ENCODE data around the gene FBXO27. TPM values are rescaled to one million over a fixed set of nuclear protein-coding genes. Genes with fewer than 3 reads are reported as not detected.
"Not testable (repeated sequence)": the region's sequence is repeated elsewhere in the genome, so short reads cannot be mapped to it uniquely, and the experiment has no call there.

The FBXO27 gene
- total RNA-seq, 4 donors from 2014 or later, result 3.4 to 11.3 (median 7.8) TPM

- Histone ChIP-seq H3K27ac (no peak overlapping the region), H3K27me3 (no peaks in the 10 kb centered on the region), H3K4me3 (no peak overlapping the region), H3K9me3 (no peaks in the 10 kb centered on the region), H3K4me1 (no peaks in the 10 kb centered on the region), H3K36me3 (no peaks in the 10 kb centered on the region)
- TF ChIP-seq CTCF (IDR thresholded peaks at IDR 0.05) (no peak), POLR2A (IDR thresholded peaks at IDR 0.05) (no peak)
- DNase-seq, result no peak
- intact Hi-C loops (cut with DNase I; ENCODE audit: low total_unique reads), result no loop called here
Measured at GRCh38 chr19:39074205-39074692, 41.9 kb upstream of the FBXO27 start.

- Histone ChIP-seq H3K27ac (no peak overlapping the region), H3K9me3 (no peaks in the 10 kb centered on the region), H3K4me3 (no peak overlapping the region), H3K36me3 (no peaks in the 10 kb centered on the region), H3K27me3 (no peaks in the 10 kb centered on the region), H3K4me1 (no peaks in the 10 kb centered on the region)
- no peak for DNase-seq
- TF ChIP-seq CTCF (IDR thresholded peaks at IDR 0.05) (no peak), POLR2A (IDR thresholded peaks at IDR 0.05) (no peak)
- intact Hi-C loops (cut with DNase I; ENCODE audit: low total_unique reads), result no loop called here
Measured at GRCh38 chr19:39070888-39071287, 38.5 kb upstream of the FBXO27 start.

GRCh38 chr19:39068259-39068658 lies 35.9 kb upstream of the FBXO27 start:
- H3K36me3 ChIP-seq; intact Hi-C loops (cut with DNase I; ENCODE audit: low total_unique reads); H3K9me3 ChIP-seq; DNase-seq; H3K27ac ChIP-seq; H3K27me3 ChIP-seq; H3K4me1 ChIP-seq; H3K4me3 ChIP-seq: not testable (repeated sequence)

- intact Hi-C loops (cut with DNase I; ENCODE audit: low total_unique reads), result no loop called here
- no peak for DNase-seq
- TF ChIP-seq POLR2A (IDR thresholded peaks at IDR 0.05) (no peak), CTCF (IDR thresholded peaks at IDR 0.05) (no peak)
Measured at GRCh38 chr19:39067104-39067503, 34.8 kb upstream of the FBXO27 start.

GRCh38 chr19:39065928-39066327 lies 33.6 kb upstream of the FBXO27 start:
- no peak overlapping the region for H3K4me3 ChIP-seq
- no peak overlapping the region for H3K27ac ChIP-seq
- intact Hi-C loops (cut with DNase I; ENCODE audit: low total_unique reads), result no loop called here
- no peaks in the 10 kb centered on the region for H3K9me3 ChIP-seq
- H3K4me1 ChIP-seq, result no peaks in the 10 kb centered on the region
- TF ChIP-seq CTCF (IDR thresholded peaks at IDR 0.05), result no peak
- TF ChIP-seq POLR2A (IDR thresholded peaks at IDR 0.05), result no peak
- H3K36me3 ChIP-seq, result no peaks in the 10 kb centered on the region
- no peak for DNase-seq
- no peaks in the 10 kb centered on the region for H3K27me3 ChIP-seq

More at GRCh38 chr19:39067104-39067503, 34.8 kb upstream of the FBXO27 start:
- Histone ChIP-seq H3K4me3 (no peak overlapping the region), H3K27ac (no peak overlapping the region), H3K27me3 (no peaks in the 10 kb centered on the region), H3K9me3 (no peaks in the 10 kb centered on the region), H3K36me3 (no peaks in the 10 kb centered on the region), H3K4me1 (no peaks in the 10 kb centered on the region)

GRCh38 chr19:39064405-39064804 lies 32.1 kb upstream of the FBXO27 start:
- Histone ChIP-seq H3K9me3 (no peaks in the 10 kb centered on the region), H3K27ac (no peak overlapping the region), H3K27me3 (no peaks in the 10 kb centered on the region), H3K36me3 (no peaks in the 10 kb centered on the region), H3K4me1 (no peaks in the 10 kb centered on the region), H3K4me3 (no peak overlapping the region)
- no peak for DNase-seq
- intact Hi-C loops (cut with DNase I; ENCODE audit: low total_unique reads), result no loop called here
- no peak for TF ChIP-seq CTCF (IDR thresholded peaks at IDR 0.05)
- no peak for TF ChIP-seq POLR2A (IDR thresholded peaks at IDR 0.05)
